Activated CD8-positive, alpha-beta memory T cell treated with anti-CD3 and anti-CD28 coated beads, Interleukin-2, amount 50 U/mL, for 48 hours (primary cell): ENCODE data around the gene KLK2.

Experiments
- DNase-seq: peaks from one replicate; pipeline ENCODE4 v3.0.0-alpha.2; 2020

Gene KLK2

DNA sequence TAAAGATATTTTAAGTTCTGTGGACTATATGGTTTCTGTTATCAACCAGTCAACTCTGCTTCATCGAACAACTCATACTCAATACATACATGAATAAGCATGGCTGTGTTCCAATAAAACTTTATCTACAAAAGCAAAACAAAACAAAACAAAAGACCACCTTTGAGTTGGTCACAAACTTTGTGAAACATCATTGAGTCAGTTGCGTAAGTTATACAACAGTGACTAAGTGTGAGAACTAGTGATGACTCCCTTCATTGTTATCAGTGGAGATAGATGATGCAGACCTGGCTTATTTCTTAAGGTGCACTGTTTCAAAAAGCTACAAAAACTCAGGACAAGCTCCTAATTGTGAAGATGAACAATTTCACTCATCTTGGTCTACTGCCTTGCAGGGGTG lies 52.5 kb downstream of the KLK2 start:
- no peak for DNase-seq

DNA sequence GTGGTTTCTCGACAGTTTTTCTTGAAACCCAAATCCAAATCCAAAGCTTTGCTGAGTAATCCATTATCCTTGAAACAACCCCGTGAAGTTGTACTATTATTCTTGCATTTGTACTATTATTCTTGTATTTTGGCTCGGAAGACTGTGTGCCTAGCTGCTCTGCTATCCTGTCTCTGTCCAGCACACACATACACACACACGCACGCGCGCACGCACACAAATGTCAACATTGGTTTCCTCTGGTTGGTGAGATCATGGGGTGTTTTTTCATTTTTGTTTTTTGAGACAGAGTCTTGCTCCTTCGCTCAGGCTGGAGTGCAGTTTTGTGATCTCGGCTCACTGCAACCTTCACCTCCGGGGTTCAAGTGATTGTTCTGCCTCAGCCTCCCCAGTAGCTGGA lies 52.9 kb downstream of the KLK2 start:
- DNase-seq = no peak

DNA sequence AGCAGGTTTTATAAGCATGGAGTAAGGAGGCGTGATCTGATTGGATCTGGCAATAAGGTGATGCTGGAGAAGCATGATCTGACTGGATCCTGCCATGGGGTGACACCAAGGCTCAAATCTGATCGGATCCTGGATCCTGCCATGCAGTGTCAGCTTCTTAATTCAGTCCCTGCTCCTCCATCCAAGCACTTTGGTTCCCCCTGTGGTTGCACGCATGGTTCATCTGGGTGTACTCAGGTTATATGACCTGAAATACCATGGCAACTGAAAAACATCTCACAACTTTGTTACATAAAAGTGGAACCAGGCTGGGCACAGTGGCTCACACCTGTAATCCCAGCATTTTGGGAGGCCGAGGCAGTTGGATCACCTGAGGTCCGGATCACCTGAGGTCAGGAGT lies 55.6 kb downstream of the KLK2 start:
- DNase-seq = no peak
